HepG2 (cell line): ENCODE data around the gene CAPG. TPM values are rescaled to one million over a fixed set of nuclear protein-coding genes. Genes with fewer than 3 reads are reported as not detected.
A peak's percentile ranks its signal among the peaks of the same experiment; 100 is the strongest.

ENCODE experiments used
- ADNP ChIP-seq: sonication (generic); formaldehyde crosslinking; IDR thresholded peaks from 2 replicates; pipeline ENCODE4 v1.4.0; 2020; ENCODE audit warnings: missing genetic modification reagents
- CHD4 ChIP-seq: fragments of 200-600 bp; sonication (generic); IDR thresholded peaks from 2 replicates; pipeline ENCODE4 v1.7.0; 2017; ENCODE audit warnings: mild to moderate bottlenecking, low read length, borderline replicate concordance
- NAIF1 ChIP-seq: sonication (generic); formaldehyde crosslinking; IDR thresholded peaks from 2 replicates; pipeline ENCODE4 v1.5.0; 2020; ENCODE audit warnings: mild to moderate bottlenecking, missing genetic modification reagents, borderline replicate concordance
- PCBP1 ChIP-seq: fragments of 200-400 bp; formaldehyde crosslinking; IDR thresholded peaks from 2 replicates; pipeline ENCODE4 v1.6.1; 2017; ENCODE audit warnings: mild to moderate bottlenecking, low read depth, low read length, borderline replicate concordance
- RNF2 ChIP-seq: fragments of 450-650 bp; conservative IDR thresholded peaks from 2 replicates; pipeline ENCODE4 v1.6.1; 2016; ENCODE audit warnings: low read depth
- TMF1 ChIP-seq: sonication (generic); formaldehyde crosslinking; IDR thresholded peaks from 2 replicates; pipeline ENCODE4 v1.8.1; 2022; ENCODE audit warnings: low read depth, missing genetic modification reagents
- ZKSCAN8 ChIP-seq: IDR thresholded peaks from 2 replicates; pipeline ENCODE4 v1.6.1; 2016; ENCODE audit warnings: borderline replicate concordance, missing genetic modification reagents, missing compliant biosample characterization
- ZNF30 ChIP-seq: sonication (generic); formaldehyde crosslinking; IDR thresholded peaks from 2 replicates; pipeline ENCODE4 v1.5.0; 2020; ENCODE audit warnings: mild to moderate bottlenecking, missing genetic modification reagents
- ZNF878 ChIP-seq: sonication (generic); formaldehyde crosslinking; IDR thresholded peaks from 2 replicates; pipeline ENCODE4 v1.8.1; 2023; ENCODE audit warnings: mild to moderate bottlenecking, missing genetic modification reagents, moderate library complexity
- polyA plus RNA-seq, 8 experiments: library from polyadenylated mRNA; depleted of rRNA in 3 of 8; stranded (reverse) in 7 of 8; unstranded in 1 of 8; fragments of >200 nt; fragmentation: Illumina TruSeq in 4 of 8; extraction: Trizol in 4 of 8; gene quantifications; 2 replicates each; pipeline versions ENCODE4 v1.2.1 to v1.2.3, GENCODE V29; 2011 to 2016; ENCODE audit warnings: low read depth in 4 of 8, missing spikeins in 1 of 8, mixed read lengths in 1 of 8; ENCODE audit not compliant: insufficient read depth in 1 of 8
- total RNA-seq, 5 experiments: library from RNA; depleted of rRNA; stranded (reverse); fragments of >200 nt; fragmentation: Illumina TruSeq; extraction: Trizol; gene quantifications; 2 replicates each; pipeline ENCODE4 v1.2.3, GENCODE V29; 2016; ENCODE audit warnings: low read depth in 1 of 5
- TF ChIP-seq, protein P1 (sequence below), 2 experiments: sonication (generic) in 1 of 2; formaldehyde crosslinking in 1 of 2; IDR thresholded peaks; 2 replicates each; pipeline versions ENCODE4 v1.5.1 to v1.6.1; 2011 to 2020; ENCODE audit warnings: borderline replicate concordance in 1 of 2, low read depth in 1 of 2, low read length in 1 of 2, mild to moderate bottlenecking in 1 of 2, missing genetic modification reagents in 1 of 2, moderate library complexity in 1 of 2
- TF ChIP-seq, protein P2 (sequence below): sonication (generic); formaldehyde crosslinking; IDR thresholded peaks from 2 replicates; pipeline ENCODE4 v1.4.0; 2020; ENCODE audit warnings: mild to moderate bottlenecking, missing genetic modification reagents
- TF ChIP-seq, protein P3 (sequence below): sonication (generic); formaldehyde crosslinking; IDR thresholded peaks from 2 replicates; pipeline ENCODE4 v1.5.0; 2020; ENCODE audit warnings: mild to moderate bottlenecking, missing genetic modification reagents, moderate library complexity
- TF ChIP-seq, protein P4 (sequence below): sonication (generic); formaldehyde crosslinking; IDR thresholded peaks from 2 replicates; pipeline ENCODE4 v1.4.0; 2020; ENCODE audit warnings: missing genetic modification reagents

The CAPG gene
- total and polyA plus RNA-seq, 2 of the 13 experiments (the other 11 are each of a cell fraction or from before 2014, with no cell fraction given), result 12.7 to 18.2 TPM

DNA sequence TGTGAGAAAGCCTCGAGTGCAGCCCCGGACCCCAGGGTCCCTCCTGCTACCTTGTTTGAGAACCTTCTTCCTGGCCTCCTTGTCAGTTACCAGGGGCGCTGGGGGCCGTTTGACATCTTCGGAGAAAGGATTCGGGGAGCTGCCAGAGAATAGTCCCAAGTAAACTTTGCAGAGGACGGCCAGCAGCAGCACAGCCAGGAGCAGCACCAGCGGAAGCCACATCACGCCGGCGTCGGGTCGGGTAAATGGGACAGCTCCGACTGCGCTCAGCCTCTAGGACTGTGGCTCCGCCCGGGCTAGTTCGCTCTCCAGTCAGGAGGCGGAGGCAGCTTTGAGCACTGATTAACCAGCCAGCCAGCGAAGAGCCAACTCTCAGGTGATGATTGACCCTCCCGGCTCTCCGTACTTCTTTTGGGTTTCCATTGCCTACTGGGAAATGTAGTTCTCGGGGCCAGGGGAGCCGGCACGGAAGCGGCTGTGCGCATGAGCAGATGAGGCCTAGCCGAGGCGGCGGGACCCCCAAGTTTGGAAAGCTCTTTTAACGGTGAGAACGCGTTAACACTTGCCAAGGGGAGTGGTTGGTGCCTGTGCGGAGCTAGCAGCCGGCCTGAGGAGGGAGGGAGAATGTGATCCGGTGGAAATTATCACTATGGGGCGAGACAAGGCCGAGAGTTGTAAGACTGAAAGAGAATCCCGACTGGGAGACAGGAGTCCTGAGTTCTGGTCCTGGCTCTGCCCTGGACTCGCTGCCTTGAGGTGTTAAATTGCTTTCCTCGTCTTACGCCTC, 55.7 kb downstream of the CAPG start, which contains the start of the genes ELMOD3 and RETSAT (continued):
- TF ChIP-seq, protein P1, sequence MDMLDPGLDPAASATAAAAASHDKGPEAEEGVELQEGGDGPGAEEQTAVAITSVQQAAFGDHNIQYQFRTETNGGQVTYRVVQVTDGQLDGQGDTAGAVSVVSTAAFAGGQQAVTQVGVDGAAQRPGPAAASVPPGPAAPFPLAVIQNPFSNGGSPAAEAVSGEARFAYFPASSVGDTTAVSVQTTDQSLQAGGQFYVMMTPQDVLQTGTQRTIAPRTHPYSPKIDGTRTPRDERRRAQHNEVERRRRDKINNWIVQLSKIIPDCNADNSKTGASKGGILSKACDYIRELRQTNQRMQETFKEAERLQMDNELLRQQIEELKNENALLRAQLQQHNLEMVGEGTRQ (IDR thresholded peaks at IDR 0.05; ENCODE audit: low read depth, low read length), result peak; percentile 1; the same call in 1 of the 2 replicates
- TF ChIP-seq, protein P1 (CRISPR knock-in tag; IDR thresholded peaks at IDR 0.05; ENCODE audit: borderline replicate concordance), result peak; percentile 56; the same call in 1 of the 2 replicates
- TF ChIP-seq, protein P2, sequence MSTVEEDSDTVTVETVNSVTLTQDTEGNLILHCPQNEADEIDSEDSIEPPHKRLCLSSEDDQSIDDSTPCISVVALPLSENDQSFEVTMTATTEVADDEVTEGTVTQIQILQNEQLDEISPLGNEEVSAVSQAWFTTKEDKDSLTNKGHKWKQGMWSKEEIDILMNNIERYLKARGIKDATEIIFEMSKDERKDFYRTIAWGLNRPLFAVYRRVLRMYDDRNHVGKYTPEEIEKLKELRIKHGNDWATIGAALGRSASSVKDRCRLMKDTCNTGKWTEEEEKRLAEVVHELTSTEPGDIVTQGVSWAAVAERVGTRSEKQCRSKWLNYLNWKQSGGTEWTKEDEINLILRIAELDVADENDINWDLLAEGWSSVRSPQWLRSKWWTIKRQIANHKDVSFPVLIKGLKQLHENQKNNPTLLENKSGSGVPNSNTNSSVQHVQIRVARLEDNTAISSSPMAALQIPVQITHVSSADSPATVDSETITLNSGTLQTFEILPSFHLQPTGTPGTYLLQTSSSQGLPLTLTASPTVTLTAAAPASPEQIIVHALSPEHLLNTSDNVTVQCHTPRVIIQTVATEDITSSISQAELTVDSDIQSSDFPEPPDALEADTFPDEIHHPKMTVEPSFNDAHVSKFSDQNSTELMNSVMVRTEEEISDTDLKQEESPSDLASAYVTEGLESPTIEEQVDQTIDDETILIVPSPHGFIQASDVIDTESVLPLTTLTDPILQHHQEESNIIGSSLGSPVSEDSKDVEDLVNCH (CRISPR knock-in tag), result 0 out of 2 replicates have a peak, but pooled peaks have one; percentile 68
- TF ChIP-seq, protein P3, sequence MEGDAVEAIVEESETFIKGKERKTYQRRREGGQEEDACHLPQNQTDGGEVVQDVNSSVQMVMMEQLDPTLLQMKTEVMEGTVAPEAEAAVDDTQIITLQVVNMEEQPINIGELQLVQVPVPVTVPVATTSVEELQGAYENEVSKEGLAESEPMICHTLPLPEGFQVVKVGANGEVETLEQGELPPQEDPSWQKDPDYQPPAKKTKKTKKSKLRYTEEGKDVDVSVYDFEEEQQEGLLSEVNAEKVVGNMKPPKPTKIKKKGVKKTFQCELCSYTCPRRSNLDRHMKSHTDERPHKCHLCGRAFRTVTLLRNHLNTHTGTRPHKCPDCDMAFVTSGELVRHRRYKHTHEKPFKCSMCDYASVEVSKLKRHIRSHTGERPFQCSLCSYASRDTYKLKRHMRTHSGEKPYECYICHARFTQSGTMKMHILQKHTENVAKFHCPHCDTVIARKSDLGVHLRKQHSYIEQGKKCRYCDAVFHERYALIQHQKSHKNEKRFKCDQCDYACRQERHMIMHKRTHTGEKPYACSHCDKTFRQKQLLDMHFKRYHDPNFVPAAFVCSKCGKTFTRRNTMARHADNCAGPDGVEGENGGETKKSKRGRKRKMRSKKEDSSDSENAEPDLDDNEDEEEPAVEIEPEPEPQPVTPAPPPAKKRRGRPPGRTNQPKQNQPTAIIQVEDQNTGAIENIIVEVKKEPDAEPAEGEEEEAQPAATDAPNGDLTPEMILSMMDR, result peak; percentile 13; the same call in 1 of the 2 replicates
- TF ChIP-seq NAIF1 (CRISPR knock-in tag) (peak; percentile 84; the same call in 1 of the 2 replicates), PCBP1 (peak; percentile 87; the same call in 1 of the 2 replicates), RNF2 (0 out of 2 replicates have a peak, but pooled peaks have one; percentile 48), ZKSCAN8 (no peak), TMF1 (peak; percentile 94), ZNF30 (CRISPR knock-in tag) (0 out of 2 replicates have a peak, but pooled peaks have one; percentile 20), CHD4 (no peak), ADNP (CRISPR knock-in tag) (no peak), ZNF878 (no peak; the same call in 1 of the 2 replicates)
- TF ChIP-seq, protein P4, sequence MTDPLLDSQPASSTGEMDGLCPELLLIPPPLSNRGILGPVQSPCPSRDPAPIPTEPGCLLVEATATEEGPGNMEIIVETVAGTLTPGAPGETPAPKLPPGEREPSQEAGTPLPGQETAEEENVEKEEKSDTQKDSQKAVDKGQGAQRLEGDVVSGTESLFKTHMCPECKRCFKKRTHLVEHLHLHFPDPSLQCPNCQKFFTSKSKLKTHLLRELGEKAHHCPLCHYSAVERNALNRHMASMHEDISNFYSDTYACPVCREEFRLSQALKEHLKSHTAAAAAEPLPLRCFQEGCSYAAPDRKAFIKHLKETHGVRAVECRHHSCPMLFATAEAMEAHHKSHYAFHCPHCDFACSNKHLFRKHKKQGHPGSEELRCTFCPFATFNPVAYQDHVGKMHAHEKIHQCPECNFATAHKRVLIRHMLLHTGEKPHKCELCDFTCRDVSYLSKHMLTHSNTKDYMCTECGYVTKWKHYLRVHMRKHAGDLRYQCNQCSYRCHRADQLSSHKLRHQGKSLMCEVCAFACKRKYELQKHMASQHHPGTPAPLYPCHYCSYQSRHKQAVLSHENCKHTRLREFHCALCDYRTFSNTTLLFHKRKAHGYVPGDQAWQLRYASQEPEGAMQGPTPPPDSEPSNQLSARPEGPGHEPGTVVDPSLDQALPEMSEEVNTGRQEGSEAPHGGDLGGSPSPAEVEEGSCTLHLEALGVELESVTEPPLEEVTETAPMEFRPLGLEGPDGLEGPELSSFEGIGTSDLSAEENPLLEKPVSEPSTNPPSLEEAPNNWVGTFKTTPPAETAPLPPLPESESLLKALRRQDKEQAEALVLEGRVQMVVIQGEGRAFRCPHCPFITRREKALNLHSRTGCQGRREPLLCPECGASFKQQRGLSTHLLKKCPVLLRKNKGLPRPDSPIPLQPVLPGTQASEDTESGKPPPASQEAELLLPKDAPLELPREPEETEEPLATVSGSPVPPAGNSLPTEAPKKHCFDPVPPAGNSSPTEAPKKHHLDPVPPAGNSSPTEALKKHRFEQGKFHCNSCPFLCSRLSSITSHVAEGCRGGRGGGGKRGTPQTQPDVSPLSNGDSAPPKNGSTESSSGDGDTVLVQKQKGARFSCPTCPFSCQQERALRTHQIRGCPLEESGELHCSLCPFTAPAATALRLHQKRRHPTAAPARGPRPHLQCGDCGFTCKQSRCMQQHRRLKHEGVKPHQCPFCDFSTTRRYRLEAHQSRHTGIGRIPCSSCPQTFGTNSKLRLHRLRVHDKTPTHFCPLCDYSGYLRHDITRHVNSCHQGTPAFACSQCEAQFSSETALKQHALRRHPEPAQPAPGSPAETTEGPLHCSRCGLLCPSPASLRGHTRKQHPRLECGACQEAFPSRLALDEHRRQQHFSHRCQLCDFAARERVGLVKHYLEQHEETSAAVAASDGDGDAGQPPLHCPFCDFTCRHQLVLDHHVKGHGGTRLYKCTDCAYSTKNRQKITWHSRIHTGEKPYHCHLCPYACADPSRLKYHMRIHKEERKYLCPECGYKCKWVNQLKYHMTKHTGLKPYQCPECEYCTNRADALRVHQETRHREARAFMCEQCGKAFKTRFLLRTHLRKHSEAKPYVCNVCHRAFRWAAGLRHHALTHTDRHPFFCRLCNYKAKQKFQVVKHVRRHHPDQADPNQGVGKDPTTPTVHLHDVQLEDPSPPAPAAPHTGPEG (CRISPR knock-in tag), result peak; percentile 94
